ENCODE data around the gene CCDC3. TPM values are rescaled to one million over a fixed set of nuclear protein-coding genes. Genes with fewer than 3 reads are reported as not detected.
"Not testable (repeated sequence)": the region's sequence is repeated elsewhere in the genome, so short reads cannot be mapped to it uniquely, and the experiment has no call there.

Gene CCDC3
- not detected for polyA plus RNA-seq (ENCODE audit: low read depth in 6 of 6)

GRCh38 chr10:13001041-13001886 is at the start of gene CCDC3:
TSS of gene CCDC3 (minus strand) at chr10:13001713. CDS start at chr10:13001570, 143 bp downstream.
- Mint-ChIP-seq H3K4me1 (peaks cover 0 to 17% (median 7%) of the 10 kb centered on the region in 3 donors), H3K27ac (peak within 1 kb of the TSS in 1 of 6 donors; percentile 60), H3K27me3 (peaks cover 21 to 77% (median 69%) of the 10 kb centered on the region in 3 donors), H3K9me3 (peaks cover 0 to 4% (median 0%) of the 10 kb centered on the region in 7 donors), H3K36me3 (no peaks in the 10 kb centered on the region), H3K4me3 (peak within 1 kb of the TSS in 7 of 8 donors; percentile 64 to 81 (median 73))
- DNase-seq (no peak), ATAC-seq (ENCODE audit: low read depth in 2 of 2) (no peak)

DNA sequence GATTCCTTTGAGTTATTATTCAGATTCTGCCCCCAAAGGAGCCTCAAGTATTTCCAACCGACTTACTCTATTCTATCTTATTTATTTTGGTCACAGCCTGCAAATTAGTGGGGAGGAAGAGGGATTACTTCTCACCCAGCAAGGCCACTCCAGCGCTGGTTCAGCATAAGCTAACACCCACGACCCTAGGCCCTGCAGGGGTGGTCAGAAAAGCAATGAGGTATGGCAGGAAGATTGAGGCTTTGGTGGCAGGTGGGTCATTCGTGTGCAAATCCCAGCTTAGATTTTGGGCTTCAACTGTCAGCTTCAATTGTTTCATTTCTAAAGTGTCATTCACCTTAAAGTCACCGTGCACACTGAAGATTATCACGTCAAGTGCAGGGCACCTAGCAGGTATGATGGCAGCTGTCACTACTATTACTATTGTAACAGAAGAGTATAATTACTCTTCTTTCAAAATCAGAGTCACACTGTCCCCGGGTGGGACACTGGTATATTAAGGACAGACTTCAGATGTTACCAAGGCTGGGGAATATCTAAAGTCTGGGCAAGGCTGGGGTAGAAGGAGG is 49.7 kb upstream of the CCDC3 start:
- no peaks in the 10 kb centered on the region for H3K9me3 Mint-ChIP-seq
- peak overlapping the region in 1 of 6 donors; percentile 71 for H3K27ac Mint-ChIP-seq
- peaks cover 11 to 17% (median 16%) of the 10 kb centered on the region in 3 donors for H3K27me3 Mint-ChIP-seq
- no peaks in the 10 kb centered on the region for H3K4me1 Mint-ChIP-seq
- H3K36me3 Mint-ChIP-seq = no peaks in the 10 kb centered on the region
- ATAC-seq (ENCODE audit: low read depth in 2 of 2) = no peak
- DNase-seq = no peak
- no peak overlapping the region for H3K4me3 Mint-ChIP-seq

DNA sequence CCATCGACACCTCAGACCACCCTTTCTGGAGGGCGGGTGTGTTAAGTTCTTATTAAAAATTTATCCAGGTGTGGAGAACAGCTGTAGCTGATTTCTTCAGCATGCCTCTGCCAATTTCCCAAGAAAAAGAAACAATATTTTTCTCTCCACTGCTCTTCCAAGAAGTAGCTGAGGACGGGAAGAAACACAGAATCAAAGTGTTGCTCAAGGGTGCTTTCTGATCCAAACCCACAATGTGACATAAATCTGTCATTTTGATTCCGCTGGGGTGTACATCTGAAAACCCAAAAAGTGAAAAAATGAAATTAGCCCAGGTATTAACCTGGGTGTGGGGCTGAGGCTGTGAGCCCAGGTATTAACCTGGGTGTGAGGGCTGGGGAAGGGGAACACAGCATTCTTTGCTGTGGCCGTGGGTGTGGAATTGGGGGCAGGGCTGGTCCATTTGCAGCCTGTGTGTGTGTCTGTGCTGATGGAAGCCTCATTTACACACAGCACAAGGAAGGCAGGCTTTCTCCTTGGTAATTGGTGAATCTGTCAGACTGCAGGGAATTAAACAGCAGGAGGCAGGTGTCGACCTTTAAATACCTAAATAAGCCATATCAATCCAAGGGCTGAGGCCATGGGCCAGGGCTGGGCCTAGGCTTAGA is 48.4 kb upstream of the CCDC3 start:
- no peak for DNase-seq
- no peaks in the 10 kb centered on the region for H3K4me1 Mint-ChIP-seq
- no peak overlapping the region for H3K27ac Mint-ChIP-seq
- no peak overlapping the region for H3K4me3 Mint-ChIP-seq
- H3K36me3 Mint-ChIP-seq = no peaks in the 10 kb centered on the region
- ATAC-seq (ENCODE audit: low read depth in 2 of 2) = no peak
- peaks cover 9 to 17% (median 11%) of the 10 kb centered on the region in 3 donors for H3K27me3 Mint-ChIP-seq
- no peaks in the 10 kb centered on the region for H3K9me3 Mint-ChIP-seq

DNA sequence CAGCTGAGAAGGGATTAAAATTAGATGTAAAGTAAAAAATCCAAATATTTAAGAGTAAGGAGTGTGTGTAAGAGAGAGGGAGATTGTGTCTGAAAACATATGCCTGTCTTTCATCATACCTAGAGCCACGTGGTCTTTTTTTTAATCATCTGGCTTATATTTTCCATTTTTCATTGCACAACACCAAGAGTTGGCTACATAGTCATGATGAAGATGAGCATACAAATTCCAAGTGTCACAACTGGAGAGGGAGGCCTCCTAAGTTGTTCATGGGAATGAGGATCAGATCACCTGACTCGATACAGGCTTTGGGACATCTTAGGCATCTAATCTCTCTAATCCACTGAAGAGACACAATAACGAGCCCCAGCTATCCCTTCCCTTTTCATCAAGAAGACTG is 47.2 kb upstream of the CCDC3 start:
- peak overlapping the region in 1 of 8 donors; percentile 66 for H3K4me3 Mint-ChIP-seq
- no peak for DNase-seq
- ATAC-seq (ENCODE audit: low read depth in 2 of 2) = no peak
- H3K27me3 Mint-ChIP-seq = peaks cover 11 to 17% (median 14%) of the 10 kb centered on the region in 3 donors
- peaks cover 0 to 5% (median 0%) of the 10 kb centered on the region in 7 donors for H3K9me3 Mint-ChIP-seq
- peak overlapping the region in 1 of 6 donors; percentile 39 for H3K27ac Mint-ChIP-seq
- H3K36me3 Mint-ChIP-seq = no peaks in the 10 kb centered on the region
- H3K4me1 Mint-ChIP-seq = no peaks in the 10 kb centered on the region

GRCh38 chr10:13047529-13048206 is 46.2 kb upstream of the CCDC3 start:
- ATAC-seq (ENCODE audit: low read depth in 2 of 2) (no peak), DNase-seq (no peak)
- no peak overlapping the region for H3K4me3 Mint-ChIP-seq
- peaks cover 10 to 17% (median 11%) of the 10 kb centered on the region in 3 donors for H3K27me3 Mint-ChIP-seq
- peaks cover 0 to 10% (median 4%) of the 10 kb centered on the region in 7 donors for H3K9me3 Mint-ChIP-seq
- H3K36me3 Mint-ChIP-seq = no peaks in the 10 kb centered on the region
- H3K27ac Mint-ChIP-seq = no peak overlapping the region
- H3K4me1 Mint-ChIP-seq = no peaks in the 10 kb centered on the region

DNA sequence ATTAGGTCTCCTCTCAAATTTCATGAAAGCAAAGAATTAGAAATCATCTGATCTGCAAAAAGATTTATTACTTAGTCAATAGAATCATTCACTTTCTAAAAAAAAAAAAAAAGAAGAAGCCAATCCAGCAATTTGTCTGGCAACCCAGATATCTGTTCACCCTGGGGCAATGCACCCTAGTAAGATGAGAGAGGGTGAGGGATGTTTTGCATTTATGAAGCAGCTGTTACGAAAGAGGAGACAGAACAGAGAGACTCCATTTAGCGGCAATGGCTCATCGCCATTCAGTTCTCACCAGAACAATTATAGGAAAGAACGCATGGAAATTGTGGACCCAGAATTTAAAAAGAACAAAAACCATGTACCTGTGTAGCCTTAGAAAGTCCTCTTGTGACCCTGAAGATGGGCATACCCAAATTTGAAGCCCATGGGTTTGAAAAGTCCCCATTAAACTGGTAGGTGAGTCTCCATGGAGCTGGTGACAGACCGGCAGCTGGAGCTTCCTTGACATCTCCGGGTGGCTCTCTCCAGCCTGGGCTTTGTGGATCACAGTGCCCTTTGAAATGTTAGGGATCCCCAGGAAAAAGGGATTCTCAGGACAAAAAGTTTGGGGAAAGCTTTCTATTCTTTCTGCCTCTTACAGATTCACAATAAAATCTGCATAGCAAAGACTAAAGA is 45.5 kb upstream of the CCDC3 start:
- no peaks in the 10 kb centered on the region for H3K4me1 Mint-ChIP-seq
- no peak for ATAC-seq (ENCODE audit: low read depth in 2 of 2)

DNA sequence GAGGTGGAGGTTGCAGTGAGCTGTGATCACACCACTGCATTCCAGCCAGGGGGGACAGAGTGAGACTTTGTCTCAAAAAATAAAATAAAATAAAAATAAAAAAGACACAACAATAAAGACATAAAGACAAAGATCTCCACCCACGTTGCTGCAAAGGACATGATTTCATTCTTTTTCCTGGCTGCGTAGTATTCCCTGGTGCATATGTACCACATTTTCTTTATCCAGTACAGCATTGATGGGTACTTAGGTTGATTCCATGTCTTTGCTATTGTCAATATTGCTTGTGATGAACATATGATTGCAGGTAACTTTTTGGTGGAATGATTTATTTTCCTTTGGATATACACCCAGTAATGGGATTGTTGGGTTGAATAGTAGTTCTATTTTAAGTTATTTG is 42.0 kb upstream of the CCDC3 start:
- no peak for ATAC-seq (ENCODE audit: low read depth in 2 of 2)
- Mint-ChIP-seq H3K9me3 (peaks cover 0 to 10% (median 4%) of the 10 kb centered on the region in 7 donors), H3K27me3 (peaks cover 0 to 11% (median 5%) of the 10 kb centered on the region in 3 donors), H3K27ac (peak overlapping the region in 1 of 6 donors; percentile 38), H3K4me3 (no peak overlapping the region), H3K36me3 (no peaks in the 10 kb centered on the region), H3K4me1 (no peaks in the 10 kb centered on the region)
- no peak for DNase-seq

More for the DNA sequence above, 45.5 kb upstream of the CCDC3 start:
- Mint-ChIP-seq H3K36me3 (no peaks in the 10 kb centered on the region), H3K4me3 (no peak overlapping the region), H3K27me3 (peaks cover 10 to 17% (median 11%) of the 10 kb centered on the region in 3 donors), H3K9me3 (peaks cover 0 to 10% (median 4%) of the 10 kb centered on the region in 7 donors), H3K27ac (no peak overlapping the region)
- no peak for DNase-seq

DNA sequence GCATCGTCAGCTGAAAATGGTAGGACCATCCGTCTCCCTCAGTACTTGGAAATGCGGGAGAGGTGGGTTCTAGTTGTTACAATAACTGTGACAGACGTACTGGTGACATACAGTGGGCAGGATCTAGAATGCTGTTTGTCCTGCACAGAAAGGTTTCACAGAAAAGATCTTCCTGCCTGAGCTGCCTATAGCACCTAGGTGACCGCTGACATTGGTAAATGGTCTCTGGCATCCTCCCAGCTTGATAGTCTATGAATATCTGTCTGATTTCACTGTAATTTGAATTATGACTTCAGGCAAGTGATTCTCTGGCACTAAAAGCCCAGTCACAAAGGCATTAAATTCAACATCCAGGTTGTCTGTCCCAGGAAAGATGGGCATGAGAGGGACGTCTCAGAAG is 38.2 kb upstream of the CCDC3 start:
- peaks cover 7 to 11% (median 11%) of the 10 kb centered on the region in 3 donors for H3K27me3 Mint-ChIP-seq
- ATAC-seq (ENCODE audit: low read depth in 2 of 2) = no peak
- peaks cover 0 to 10% (median 4%) of the 10 kb centered on the region in 7 donors for H3K9me3 Mint-ChIP-seq
- no peaks in the 10 kb centered on the region for H3K4me1 Mint-ChIP-seq
- peaks cover 0 to 6% of the 10 kb centered on the region in 2 donors for H3K36me3 Mint-ChIP-seq
- DNase-seq = no peak
- H3K27ac Mint-ChIP-seq = no peak overlapping the region
- H3K4me3 Mint-ChIP-seq = no peak overlapping the region

GRCh38 chr10:13038391-13038790 is 36.9 kb upstream of the CCDC3 start:
- H3K27me3 Mint-ChIP-seq = peaks cover 6 to 11% (median 7%) of the 10 kb centered on the region in 3 donors
- H3K27ac Mint-ChIP-seq = no peak overlapping the region
- ATAC-seq (ENCODE audit: low read depth in 2 of 2) (no peak), DNase-seq (no peak)
- H3K36me3 Mint-ChIP-seq = peaks cover 0 to 6% of the 10 kb centered on the region in 2 donors
- H3K4me3 Mint-ChIP-seq = no peak overlapping the region
- H3K9me3 Mint-ChIP-seq = peaks cover 0 to 5% (median 3%) of the 10 kb centered on the region in 7 donors
- H3K4me1 Mint-ChIP-seq = no peaks in the 10 kb centered on the region

- H3K27ac Mint-ChIP-seq = no peak overlapping the region
- peaks cover 0 to 5% (median 0%) of the 10 kb centered on the region in 7 donors for H3K9me3 Mint-ChIP-seq
- H3K27me3 Mint-ChIP-seq = peaks cover 6 to 11% (median 7%) of the 10 kb centered on the region in 3 donors
- no peaks in the 10 kb centered on the region for H3K4me1 Mint-ChIP-seq
- no peak overlapping the region for H3K4me3 Mint-ChIP-seq
- H3K36me3 Mint-ChIP-seq = peaks cover 0 to 6% of the 10 kb centered on the region in 2 donors
- ATAC-seq (ENCODE audit: low read depth in 2 of 2) (no peak), DNase-seq (no peak)
These were observed 36.3 kb upstream of the CCDC3 start for GRCh38 chr10:13037832-13038231.

DNA sequence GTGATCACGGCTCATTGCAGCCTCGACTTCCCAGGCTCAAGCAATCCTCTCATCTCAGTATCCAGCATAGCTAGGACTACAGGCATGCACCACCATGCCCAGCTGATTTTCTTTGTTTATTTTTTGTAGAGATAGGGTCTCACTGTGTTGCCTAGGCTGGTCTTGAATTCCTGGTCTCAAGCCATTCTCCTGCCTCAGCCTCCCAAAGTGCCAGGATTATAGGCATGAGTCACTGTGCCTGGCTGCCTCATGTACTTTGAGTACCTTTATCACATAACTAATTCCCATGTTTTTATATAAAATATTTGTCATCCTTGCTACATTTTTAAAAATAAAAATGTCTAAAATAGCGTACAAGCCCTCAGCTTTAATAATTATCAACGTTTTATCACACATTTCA is 35.3 kb upstream of the CCDC3 start:
- Mint-ChIP-seq H3K27me3 (peaks cover 6 to 15% (median 11%) of the 10 kb centered on the region in 3 donors), H3K27ac (no peak overlapping the region), H3K4me3 (no peak overlapping the region), H3K9me3 (peaks cover 0 to 5% (median 0%) of the 10 kb centered on the region in 7 donors), H3K4me1 (no peaks in the 10 kb centered on the region), H3K36me3 (peaks cover 0 to 6% of the 10 kb centered on the region in 2 donors)
- no peak for ATAC-seq (ENCODE audit: low read depth in 2 of 2)
- DNase-seq = no peak

DNA sequence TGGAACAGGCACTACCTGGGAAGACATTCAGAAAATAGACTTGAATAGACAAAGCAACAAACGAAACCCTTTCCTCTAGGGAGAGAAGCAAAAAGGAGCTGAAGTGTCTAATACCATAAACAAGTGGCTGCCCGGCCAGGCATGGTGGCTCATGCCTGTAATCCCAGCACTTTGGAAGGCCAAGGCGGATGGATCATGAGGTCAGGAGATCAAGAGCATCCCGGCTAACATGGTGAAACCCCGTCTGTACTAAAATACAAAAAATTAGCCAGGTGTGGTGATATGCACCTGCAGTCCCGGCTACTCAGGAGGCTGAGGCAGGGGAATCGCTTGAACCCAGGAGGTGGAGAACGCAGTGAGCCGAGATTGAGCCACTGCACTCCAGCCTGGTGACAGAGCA is 34.2 kb upstream of the CCDC3 start:
- ATAC-seq (ENCODE audit: low read depth in 2 of 2); DNase-seq; H3K4me1 Mint-ChIP-seq; H3K36me3 Mint-ChIP-seq; H3K9me3 Mint-ChIP-seq: not testable (repeated sequence)
- H3K27me3 Mint-ChIP-seq = peaks cover 6 to 22% (median 17%) of the 10 kb centered on the region in 3 donors
- H3K27ac Mint-ChIP-seq = peak overlapping the region in 1 of 6 donors; percentile 66
- H3K4me3 Mint-ChIP-seq = peak overlapping the region in 1 of 8 donors; percentile 76

Data from naive B cell (primary cell).